Hindlimb muscle (tissue), 1 donor: ENCODE measurements around the gene ARHGAP4. TPM values are rescaled to one million over a fixed set of nuclear protein-coding genes. Genes with fewer than 3 reads are reported as not detected.
A peak's percentile ranks its signal among the peaks of the same experiment; 100 is the strongest.

Experiments
- DNase-seq: peaks from one replicate; pipeline ENCODE4 v3.0.0-alpha.2; 2013
- polyA plus RNA-seq: library from polyadenylated mRNA; unstranded; fragments of 120-200 nt; gene quantifications from one replicate; pipeline ENCODE4 v1.2.1, GENCODE V29; 2013; ENCODE audit not compliant: insufficient read length

Gene ARHGAP4
- 26.4 TPM for polyA plus RNA-seq

DNA sequence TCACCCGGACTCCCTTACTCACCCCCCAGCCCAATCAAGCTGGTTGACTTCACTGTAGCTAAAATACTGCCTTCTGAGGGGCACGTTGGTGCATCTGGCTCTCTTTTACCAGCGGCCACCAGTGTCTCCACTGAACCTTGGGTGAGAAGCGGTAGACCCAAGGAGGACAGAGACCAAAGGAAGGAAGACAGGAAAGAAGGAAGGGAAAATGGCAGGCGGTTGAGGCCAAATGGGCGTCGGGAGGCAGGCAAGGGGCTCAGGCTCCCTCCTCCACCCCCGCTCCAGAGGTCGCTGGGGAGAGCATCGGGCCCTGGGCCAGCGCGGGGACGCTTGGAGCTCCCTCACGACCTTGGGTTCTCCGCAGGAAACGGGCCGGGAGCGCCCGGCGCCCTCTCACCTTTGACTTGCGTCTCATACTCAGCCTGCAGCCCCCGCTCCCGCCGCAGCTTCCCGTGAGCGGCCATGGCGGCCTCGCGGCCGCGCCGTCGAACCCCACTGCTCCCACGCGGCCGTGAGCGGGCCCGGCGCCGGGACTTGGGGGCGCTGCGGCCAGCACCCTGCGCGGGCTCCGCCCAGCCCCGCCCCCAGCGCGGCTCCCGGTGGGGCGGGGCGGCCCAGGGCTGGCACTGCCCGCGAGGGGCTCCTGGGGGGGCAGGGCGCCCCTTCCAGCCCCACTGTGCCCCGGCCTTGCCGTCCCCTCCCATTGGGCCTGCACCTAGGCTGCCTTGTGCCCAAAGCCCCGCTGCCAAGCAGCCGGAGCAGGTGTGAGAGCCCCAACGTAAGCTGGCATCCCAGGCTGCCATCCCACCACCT lies at the start of gene ARHGAP4:
Gene ARHGAP4 (minus strand): TSS at position 526 of the 813 bp plus-strand sequence. CDS start 62 bp downstream, at position 464.
- DNase-seq, result no peak

DNA sequence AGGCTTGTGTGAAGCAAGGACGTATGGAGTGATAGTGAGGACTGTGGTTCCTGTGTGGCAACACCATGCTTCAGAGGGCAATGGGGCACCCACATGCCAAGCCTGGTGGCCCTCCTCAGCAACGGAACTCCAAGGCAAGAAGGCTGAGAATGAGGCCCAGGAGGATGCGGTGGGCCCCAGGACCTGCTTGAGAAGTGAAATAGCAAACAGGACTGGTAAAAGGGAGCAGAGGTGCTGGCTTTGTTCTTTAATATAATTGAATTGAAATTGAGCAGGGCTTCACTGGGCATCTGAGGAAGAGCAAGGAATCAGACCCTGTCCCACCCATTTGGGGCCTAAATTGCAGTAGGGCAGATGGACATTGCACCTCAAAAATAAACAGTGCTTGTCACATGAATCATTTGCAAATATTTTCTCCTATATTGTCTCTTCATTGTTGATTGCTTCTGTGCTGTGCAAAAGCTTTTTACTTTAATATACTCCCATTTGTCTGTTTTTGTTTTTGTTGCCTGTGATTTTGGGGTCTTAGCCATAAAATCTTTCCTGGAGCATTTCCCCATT lies 48.7 kb upstream of the ARHGAP4 start:
- no peak for DNase-seq

DNA sequence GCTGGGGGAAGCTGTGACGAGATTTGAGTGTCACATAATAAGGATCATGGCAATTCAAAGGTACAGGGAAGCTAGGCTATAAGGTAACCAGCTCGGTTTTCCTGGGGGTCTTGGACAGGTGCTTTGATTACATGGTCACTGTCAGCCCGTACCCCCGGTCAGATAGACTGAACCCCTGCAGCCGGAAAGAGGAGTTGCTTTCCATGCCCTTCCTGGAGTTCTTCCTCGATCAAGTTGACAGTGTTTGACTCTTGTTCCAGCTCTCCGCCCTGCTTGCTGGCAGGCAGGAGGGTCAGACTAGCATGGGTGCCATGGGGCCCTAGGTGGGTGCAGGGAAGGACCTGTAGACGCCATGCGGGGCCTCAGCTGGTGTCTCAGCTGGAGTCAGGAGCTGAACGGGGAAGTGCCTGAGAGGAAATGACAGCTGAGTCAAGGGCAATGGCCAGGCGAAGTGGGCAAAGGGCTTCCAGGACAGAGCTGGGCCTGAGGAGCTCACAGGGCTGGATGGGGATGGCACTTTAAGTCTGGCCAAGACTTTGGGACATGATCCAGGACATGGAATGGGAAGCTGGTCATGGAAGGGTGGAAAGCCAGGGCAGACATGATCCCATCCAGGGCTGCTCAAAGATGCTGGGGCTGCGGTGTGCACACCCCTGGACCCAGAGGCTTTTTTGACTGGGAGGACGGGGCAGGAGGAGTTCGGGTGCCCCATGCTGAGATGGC lies 48.1 kb upstream of the ARHGAP4 start:
- no peak for DNase-seq

DNA sequence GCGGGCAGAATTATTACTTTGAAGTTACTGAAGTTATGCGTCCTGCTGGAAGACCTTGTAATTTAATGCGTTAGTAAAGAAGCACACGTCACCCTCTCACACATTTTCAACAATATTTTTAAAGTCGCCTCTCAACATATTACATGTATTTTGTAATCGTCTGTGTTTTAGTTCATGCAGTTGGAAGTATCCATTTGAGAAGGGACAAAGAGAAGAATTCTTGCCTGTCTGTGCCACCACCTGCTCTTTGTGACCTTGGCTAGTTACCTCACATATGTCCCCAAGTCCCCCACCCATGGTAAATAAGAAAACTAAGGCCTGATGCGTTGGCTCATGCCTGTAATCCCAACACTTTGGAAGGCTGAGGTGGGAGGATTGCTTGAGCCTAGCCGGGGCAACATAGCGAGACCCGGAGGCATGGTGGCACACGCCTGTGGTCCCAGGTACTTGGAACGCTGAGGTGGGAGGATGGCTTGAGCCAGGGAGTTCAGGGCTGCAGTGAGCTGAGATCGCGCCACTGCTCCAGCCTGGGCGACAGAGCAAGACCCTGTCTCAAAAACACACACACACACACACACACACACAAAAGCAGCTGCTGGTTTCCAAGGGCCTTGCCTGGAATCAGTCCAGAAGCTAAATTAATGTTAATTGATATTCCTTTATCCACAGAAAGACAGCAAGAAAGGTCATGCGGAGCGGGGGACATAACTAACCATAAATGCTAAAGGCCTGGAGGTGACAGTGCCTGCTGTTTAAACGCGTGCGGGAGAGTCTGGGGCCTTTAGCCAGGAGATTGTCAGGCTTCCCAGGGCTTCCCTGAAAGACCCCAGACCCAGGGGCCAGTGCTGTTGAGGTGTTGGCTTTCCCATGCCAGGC lies 47.3 kb upstream of the ARHGAP4 start:
- DNase-seq, result no peak

DNA sequence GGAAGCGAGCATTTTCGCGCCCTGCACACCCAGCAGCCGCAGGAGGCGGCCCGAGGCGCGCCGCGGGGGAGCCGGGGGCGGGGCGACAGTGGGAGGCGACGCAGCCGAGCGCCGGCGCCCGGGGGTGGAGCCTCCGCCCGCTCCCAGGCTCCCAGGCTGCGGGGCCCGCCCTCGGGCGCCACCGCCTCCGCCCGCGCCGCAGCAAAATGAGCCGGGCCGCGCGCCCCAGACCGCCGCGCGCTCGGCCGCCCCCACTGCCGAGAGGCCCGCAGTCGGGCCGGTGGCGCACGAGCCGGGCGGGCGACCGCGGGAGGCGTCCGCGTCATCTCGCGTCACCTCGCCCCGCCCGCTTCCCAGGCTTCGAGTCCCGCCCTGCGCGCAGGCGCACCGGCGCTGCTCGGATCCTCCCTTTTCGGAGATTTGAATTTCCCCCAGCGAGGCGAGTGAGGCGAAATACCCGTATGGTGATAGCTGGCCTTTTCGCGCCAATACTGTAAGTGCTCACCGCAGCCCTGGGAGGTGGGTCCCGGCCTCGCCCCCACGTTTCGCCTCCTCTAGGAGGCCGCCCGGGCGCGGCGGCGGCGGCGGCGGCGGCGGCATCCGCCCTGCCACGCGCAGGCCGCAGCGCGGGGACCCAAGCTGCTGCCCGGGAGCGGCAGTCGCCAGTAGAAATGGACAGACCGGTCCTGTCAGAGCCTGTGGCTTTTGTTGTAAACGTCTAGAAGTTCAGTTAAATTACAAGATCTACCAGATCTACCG lies 46.5 kb upstream of the ARHGAP4 start, which contains the start of gene TMEM187:
Gene TMEM187 (plus strand): TSS at position 387 of the 759 bp plus-strand sequence. CDS start 9,309 bp downstream, outside the sequence.
- peak; percentile 89 for DNase-seq

DNA sequence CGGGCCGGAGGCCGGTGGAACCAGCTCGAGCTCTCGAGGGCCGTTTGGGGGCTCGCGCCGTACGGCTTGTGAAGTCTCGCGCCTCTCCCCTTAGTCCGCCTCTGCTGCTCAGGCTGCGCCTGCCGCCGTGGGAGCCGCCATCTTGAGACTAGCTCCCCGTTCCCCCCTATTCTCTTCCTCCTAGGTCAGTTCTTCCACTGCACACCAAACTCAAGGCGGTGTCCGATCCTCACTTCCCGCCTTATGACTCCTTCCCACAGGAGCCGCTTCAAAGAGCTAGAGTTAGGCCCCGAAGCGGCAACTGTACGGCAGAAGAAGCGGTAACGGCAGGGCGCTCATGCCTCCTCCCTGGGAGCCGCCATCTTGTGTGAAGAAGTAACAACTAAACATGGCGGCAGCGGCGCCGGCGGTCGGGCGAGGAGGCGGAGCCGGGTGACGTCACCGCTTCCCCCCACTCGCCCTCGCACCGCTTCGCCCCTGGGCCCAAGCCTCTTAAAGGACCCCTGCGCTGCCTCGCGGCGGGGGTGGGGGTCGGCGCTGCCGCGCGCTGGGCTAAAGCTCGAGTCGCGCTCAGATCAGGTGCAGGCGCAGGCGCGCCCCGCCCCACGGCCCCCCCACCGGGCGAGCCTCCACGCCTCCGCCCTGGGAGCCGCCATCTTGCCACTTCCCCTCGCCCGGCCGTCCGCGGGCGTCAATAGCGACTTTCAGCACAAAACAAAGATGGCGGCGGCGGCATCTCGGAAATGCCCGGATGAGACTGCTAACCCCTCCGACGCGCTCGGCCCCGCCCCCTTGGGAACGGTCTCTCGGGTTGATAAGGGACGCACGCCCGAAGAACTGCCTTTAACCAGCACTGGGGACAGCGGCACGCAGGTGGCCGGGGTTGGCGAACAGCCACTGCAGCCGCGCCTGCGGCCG lies 45.6 kb upstream of the ARHGAP4 start, which contains the start of gene HCFC1:
Gene HCFC1 (minus strand): TSS at position 369 of the 918 bp plus-strand sequence. CDS start 978 bp downstream, outside the sequence.
- DNase-seq, result peak; percentile 92

DNA sequence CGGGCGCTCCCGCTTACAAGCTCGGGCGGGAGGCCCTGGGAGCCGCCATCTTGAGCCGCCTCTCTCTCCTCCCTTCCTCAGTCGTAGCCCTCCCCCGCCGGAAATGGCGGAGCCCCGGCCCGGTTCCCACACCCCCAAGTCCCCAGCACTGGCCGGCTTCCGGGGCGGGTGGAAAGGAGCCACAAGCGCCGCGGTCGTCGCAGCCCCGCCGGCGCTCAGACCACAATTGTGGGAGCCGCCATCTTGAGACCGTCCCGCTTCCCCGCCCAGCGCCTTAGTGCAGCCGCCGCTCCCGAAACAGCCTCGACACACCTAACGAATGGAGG lies 45.0 kb upstream of the ARHGAP4 start:
- peak; percentile 84 for DNase-seq

DNA sequence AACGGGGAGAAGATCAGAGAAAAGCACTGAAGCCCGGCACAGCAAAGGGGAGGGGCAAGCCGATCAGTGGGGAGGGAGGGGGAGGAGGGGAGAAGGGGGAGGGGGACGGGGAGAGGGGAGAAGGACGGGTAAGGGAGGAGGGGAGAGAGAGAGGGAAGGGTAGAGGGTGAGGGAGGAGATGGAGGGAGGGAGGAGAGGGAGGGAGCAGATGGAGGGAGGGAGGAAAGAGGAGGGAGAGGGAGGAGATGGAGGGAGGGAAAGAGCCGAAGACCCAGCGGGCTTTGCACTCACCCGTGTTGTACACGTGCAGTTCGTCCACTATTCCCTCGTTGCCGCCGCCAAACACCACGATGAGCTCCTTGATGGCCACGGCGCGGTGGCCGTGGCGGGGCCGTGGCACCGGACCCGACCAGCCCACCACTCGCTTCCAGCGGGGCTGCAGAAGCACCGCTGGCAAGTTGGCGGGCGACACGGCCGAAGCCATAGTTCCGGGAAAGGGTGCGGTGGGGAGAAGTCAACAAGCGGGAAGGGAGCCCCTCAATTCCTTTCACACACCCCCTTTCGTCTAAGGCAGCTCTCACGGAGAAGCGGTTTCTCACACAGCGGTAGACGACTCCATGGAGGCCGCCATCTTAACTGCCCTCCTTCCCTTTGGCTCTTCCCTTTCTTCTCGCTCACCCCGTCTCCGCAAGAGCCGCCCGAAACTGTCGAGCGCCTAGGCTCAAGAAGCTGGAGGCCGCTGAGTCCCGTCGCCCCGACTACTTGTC lies 44.5 kb upstream of the ARHGAP4 start:
- peak; percentile 73 for DNase-seq

DNA sequence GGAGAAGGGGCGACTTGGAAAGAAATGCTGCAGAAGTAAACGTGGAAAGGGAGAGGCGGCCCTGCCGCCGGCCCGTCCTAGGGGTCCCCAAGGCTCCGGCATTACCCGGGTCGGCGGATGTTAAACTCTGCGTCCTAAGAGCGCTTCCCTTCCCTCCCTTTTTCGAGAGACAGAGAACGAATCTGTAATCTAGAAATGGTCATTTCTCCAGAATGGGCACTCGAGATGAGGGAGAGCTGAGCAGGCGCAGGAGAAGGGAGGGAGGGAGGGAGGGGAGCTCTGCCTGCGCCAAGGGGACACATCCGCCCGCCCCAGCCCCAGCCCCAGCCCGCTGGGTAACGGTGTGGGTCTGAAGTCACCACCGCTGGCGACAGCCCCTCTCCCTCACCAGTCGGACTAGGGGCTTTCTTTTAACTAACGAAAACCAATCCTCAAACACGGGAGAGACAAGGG lies 43.9 kb upstream of the ARHGAP4 start:
- peak; percentile 49 for DNase-seq

DNA sequence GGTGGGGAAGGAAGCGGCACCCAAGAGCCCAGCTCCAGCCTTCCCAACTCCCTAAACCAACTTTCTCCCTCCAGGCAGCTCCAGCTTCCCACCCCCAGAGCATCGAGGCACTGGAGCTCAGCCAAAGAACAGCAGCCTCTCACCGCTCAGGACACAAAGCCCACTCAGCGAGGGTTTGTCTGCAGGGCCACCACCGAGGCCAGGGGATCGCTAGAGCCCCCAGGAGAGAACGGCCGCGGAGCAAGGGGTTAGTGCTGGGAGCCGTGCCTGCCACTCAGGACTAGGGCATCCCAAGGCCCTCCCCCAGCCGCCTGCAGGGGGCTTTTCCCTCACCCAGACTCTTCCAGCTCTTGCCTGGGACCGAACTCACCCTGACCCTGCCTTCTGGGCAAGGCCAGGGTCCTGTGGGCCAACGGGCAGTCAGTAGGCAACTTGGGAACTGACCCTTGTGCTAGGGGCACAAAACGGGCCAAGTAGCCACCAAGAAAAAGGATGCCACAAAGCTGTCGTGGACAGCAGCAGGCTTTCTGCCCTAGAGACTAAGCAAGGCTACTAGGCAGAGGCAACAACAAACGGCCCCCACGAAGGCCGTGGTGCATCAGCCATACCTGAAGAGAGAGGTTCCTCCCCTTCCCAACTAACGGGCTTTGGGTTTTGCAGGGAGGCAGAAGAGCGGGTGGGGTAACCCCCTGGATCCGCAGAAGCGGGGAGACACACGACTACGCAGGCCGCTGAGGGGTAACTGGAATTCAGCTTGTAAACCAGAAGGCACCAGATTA lies 43.2 kb upstream of the ARHGAP4 start:
- no peak for DNase-seq

DNA sequence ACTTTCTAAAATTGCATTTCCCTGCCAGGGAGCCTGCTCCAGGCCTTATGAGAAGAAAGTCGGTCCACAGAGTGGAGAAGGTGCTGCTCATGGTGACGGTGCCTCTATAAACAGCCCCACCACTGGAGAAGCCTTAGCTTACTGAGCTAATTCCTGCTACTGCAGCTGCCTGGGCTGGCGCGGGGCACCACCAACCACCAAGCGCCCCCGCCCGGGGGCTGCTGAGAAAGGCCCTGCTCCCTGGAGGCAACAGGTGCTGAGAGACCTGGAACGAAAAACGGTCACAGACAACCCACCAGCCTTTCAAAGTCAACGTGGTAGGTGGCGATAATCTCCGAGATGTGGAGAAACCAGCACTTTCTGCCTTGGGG lies 42.7 kb upstream of the ARHGAP4 start:
- no peak for DNase-seq

DNA sequence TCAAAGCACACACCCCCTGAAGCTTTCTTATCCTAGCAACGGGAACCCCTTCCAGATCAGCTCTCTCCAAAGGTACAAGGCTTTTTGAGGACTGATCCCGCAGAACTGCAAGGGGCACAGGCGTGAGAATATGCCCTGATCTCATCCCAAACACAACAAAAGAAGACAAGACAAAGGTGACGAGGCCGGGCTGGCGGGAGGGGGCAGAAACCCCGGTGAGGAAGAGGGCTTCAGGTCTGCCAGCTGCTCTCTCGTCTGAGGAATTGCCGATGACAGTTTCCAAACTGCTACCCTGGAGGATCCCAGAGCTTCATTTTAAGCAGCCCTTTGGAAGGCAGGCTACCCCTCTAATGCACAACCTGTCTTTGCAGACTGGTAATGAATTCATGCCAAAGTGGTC lies 42.2 kb upstream of the ARHGAP4 start:
- DNase-seq, result no peak

DNA sequence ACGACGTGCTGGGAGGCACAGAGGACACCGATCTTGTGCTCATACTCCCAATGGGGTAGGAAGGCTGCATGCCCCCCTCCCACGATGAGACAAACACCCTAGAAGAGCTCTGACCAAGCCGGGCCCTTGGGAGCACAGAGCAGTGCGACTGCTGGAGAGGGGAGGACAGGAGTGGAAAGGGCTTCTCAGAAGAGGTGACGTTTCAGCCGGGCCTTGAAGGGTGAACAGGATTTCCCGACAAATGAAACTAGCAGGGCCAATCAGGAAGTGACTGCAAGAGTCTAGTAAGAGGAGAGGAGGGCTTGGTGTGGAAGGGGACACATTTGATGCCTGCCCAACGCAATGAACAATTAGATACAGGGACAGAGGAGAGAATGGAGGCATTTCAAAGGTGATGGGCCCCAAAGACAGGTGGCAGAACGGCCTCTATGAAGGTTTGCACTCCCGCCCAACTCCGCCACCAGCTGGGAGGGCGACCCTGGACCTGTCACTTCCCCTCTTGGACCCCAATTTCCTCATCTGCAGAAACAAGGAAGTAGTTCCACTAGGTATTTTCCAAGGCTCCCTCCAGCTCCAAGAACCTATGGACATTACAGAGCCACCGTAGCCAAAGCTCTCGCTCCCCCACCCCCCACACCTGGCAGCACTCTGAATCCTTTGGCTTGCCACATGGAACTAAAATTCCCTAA lies 41.6 kb upstream of the ARHGAP4 start:
- DNase-seq, result no peak

DNA sequence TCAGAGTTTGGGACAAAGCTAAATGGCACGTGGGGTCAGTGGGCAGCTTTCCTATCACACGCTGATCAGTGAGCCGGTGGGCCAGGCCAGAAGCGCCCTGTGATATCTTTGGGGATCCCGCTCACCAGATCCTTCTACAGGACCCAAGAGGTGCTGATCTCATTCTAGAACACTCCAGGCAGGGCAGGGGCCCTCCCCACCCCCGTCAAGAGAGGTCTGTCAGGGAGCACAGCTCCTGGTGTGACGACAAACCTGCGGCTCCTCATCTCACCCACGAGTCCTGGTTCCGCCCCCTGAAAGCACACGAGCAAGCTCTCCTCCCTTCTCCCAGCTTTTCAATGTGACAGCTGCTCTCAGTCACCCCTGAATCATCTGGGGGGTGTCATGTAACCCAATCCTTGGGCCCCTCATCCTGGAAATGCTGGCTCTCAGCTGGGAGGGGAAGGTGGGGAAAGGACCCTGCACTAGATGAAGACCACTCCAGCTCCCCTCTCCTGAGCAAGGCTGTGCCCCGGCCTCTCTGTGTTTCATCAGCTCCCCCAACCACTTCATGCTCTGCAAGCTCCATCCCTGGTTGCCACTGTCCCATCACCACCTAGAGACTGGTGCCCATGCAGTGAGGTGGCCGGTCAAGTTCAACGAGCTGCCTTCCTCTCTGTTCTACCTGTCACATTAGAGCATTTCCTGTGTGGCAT lies 40.9 kb upstream of the ARHGAP4 start:
- DNase-seq, result no peak

DNA sequence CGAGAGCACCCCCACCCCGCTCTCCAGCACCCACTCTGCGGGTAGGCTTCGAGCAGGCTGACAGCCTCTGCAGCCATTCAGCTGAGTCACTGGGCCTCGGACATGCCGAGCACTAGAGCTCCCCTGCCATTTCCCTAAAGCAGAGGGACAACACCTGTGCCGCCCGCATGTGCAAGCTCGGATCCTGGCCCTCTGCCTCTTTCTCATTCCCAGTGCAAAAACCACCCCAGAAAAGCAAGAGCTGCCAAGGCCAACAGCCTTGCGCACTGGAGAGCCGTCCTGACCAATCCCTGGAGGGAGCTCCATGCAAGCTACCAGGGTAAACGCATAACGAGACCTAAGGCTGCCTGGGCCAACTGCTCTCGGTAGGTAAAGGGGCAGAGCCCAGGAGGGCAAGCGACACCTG lies 40.2 kb upstream of the ARHGAP4 start:
- no peak for DNase-seq

DNA sequence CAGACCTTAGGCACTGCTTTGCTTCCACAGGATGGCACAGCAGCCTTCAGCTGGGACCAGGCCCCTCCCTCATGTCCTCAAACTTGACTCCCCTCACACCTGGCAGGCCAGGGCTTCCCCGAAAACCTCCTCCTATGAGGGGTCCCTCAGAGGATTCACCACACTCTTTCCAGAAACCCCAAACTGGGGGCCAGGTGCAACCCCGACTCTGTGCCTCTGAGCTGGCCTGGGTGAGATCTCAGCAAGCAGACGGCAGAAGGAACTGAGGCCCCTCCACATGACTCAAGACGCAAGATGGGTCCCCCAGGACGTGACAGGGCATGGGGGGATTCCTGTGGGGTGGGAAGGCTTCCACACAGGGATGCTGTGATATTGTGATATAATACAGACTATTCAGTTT lies 39.3 kb upstream of the ARHGAP4 start:
- DNase-seq, result no peak

DNA sequence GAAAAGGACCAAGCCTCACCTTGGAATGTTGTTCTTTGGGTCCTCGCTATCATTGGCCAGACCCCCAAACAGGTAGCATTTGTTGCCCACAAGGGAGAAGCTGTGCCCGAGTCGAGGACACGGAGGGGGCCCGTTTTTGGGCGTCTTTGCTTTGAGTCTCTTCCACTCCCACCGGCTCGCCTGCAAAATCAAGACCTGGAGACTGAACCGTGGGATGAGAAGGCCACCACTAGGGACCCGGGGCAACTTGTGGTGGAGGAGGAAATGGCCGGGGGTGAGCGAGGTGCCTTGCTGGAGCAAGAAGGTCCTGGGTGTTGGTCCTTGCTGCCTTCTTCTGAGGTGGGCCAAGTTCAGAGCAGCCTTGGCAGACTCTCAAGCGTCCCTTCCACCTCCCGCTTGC lies 38.0 kb upstream of the ARHGAP4 start:
- DNase-seq, result no peak

DNA sequence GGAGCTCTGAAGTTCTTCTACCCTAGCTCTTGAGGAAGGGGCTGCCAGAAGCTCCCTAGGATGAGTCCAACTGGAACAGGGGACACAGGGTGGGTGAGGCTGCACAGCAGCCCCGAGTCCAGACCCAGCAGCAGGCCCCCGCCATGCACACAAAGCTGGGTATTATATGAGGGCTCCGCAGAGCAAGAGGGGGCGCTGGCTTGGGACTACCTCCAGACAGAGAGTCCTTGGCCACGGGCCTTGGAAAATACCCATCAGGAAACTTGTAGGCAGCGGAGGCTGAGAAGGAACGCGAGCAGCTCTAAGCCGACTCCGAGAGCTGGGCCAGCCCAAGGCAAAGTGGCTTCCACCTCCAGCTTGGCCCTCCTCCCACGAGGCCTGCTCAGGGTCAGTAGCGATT lies 37.5 kb upstream of the ARHGAP4 start:
- DNase-seq, result no peak
